KMS-11 (cell line): ENCODE measurements around the gene TMEM59.

ENCODE experiments used
- H2AFZ ChIP-seq: fragments of 200-600 bp; sonication (generic); 2 replicates; pipeline ENCODE4 v1.6.1; 2016; ENCODE audit warnings: antibody characterized with exemption, mixed run types, low read depth
- H3K27ac ChIP-seq: fragments of 200-600 bp; sonication (generic); 2 replicates; pipeline ENCODE4 v1.6.1; 2016; ENCODE audit warnings: mild to moderate bottlenecking, mixed run types
- H3K27me3 ChIP-seq: fragments of 200-600 bp; sonication (generic); 2 replicates; pipeline ENCODE4 v1.6.1; 2017; ENCODE audit warnings: mild to moderate bottlenecking, low read depth, mixed run types, moderate library complexity; ENCODE audit not compliant: insufficient read depth
- H3K36me3 ChIP-seq: fragments of 200-600 bp; sonication (generic); 2 replicates; pipeline ENCODE4 v1.6.1; 2017; ENCODE audit warnings: mild to moderate bottlenecking, mixed run types; ENCODE audit not compliant: insufficient read depth
- H3K4me1 ChIP-seq: fragments of 200-600 bp; sonication (generic); 2 replicates; pipeline ENCODE4 v1.6.1; 2016; ENCODE audit warnings: mild to moderate bottlenecking, low read depth, mixed run types; ENCODE audit not compliant: poor library complexity, severe bottlenecking
- H3K4me2 ChIP-seq: fragments of 200-600 bp; sonication (generic); 2 replicates; pipeline ENCODE4 v1.7.0; 2016; ENCODE audit warnings: mild to moderate bottlenecking, mixed run types
- H3K4me3 ChIP-seq: fragments of 200-600 bp; sonication (generic); IDR thresholded peaks from 2 replicates; pipeline ENCODE4 v1.6.1; 2017; ENCODE audit warnings: low read depth, low read length, mixed read lengths; ENCODE audit not compliant: insufficient read depth
- H3K79me2 ChIP-seq: fragments of 200-600 bp; sonication (generic); 2 replicates; pipeline ENCODE4 v1.6.1; 2016; ENCODE audit warnings: low read depth, mixed run types; ENCODE audit not compliant: insufficient read depth
- H3K9ac ChIP-seq: fragments of 200-600 bp; sonication (generic); 2 replicates; pipeline ENCODE4 v1.6.1; 2016; ENCODE audit warnings: mild to moderate bottlenecking, mixed run types
- H4K20me1 ChIP-seq: fragments of 200-600 bp; sonication (generic); 2 replicates; pipeline ENCODE4 v1.6.1; 2016; ENCODE audit warnings: mild to moderate bottlenecking, mixed run types; ENCODE audit not compliant: insufficient read depth
- CTCF ChIP-seq: fragments of 200-600 bp; sonication (generic); conservative IDR thresholded peaks from 2 replicates; pipeline ENCODE4 v1.6.1; 2017; ENCODE audit warnings: low read depth, mild to moderate bottlenecking, antibody characterized with exemption, low read length, moderate library complexity, mixed read lengths

TMEM59 gene

GRCh38 chr1:54018635-54019034, 34.4 kb downstream of the TMEM59 start:
- Histone ChIP-seq H3K27ac (no peak overlapping the region), H3K36me3 (no peaks in the 10 kb centered on the region), H3K9ac (no peak overlapping the region), H2AFZ (no peak overlapping the region), H3K27me3 (no peaks in the 10 kb centered on the region), H3K79me2 (no peaks in the 10 kb centered on the region), H4K20me1 (no peaks in the 10 kb centered on the region), H3K4me1 (no peaks in the 10 kb centered on the region), H3K4me2 (no peak overlapping the region), H3K4me3 (no peak overlapping the region)
- TF ChIP-seq CTCF = no peak

GRCh38 chr1:54017979-54018378, 35.0 kb downstream of the TMEM59 start, which contains the start of gene LDLRAD1:
LDLRAD1 (minus strand) TSS chr1:54018186; CDS start chr1:54018112, 74 bp downstream.
- Histone ChIP-seq H2AFZ (no peak within 1 kb of the TSS), H3K36me3 (no peaks in the 10 kb centered on the region), H3K27me3 (no peaks in the 10 kb centered on the region), H3K79me2 (no peaks in the 10 kb centered on the region), H3K9ac (no peak within 1 kb of the TSS), H3K27ac (no peak within 1 kb of the TSS), H3K4me3 (no peak within 1 kb of the TSS), H3K4me2 (no peak within 1 kb of the TSS), H3K4me1 (no peaks in the 10 kb centered on the region), H4K20me1 (no peaks in the 10 kb centered on the region)
- TF ChIP-seq CTCF = no peak

- Histone ChIP-seq H4K20me1 (no peaks in the 10 kb centered on the region), H3K79me2 (no peaks in the 10 kb centered on the region), H3K9ac (no peak overlapping the region), H2AFZ (no peak overlapping the region), H3K27me3 (peaks cover 9% of the 10 kb centered on the region; the same call in 1 of the 2 replicates), H3K4me1 (no peaks in the 10 kb centered on the region), H3K4me3 (no peak overlapping the region), H3K27ac (no peak overlapping the region), H3K36me3 (no peaks in the 10 kb centered on the region), H3K4me2 (no peak overlapping the region)
- TF ChIP-seq CTCF = no peak
These were observed 36.4 kb downstream of the TMEM59 start for GRCh38 chr1:54016343-54017282.

- H3K4me3 ChIP-seq = no peak overlapping the region
- no peak overlapping the region for H3K27ac ChIP-seq
- TF ChIP-seq CTCF = no peak
- H3K36me3 ChIP-seq = no peaks in the 10 kb centered on the region
- no peaks in the 10 kb centered on the region for H3K79me2 ChIP-seq
- H3K9ac ChIP-seq = no peak overlapping the region
- no peaks in the 10 kb centered on the region for H4K20me1 ChIP-seq
- H2AFZ ChIP-seq = no peak overlapping the region
- H3K4me1 ChIP-seq = no peaks in the 10 kb centered on the region
- peaks cover 11% of the 10 kb centered on the region; the same call in 1 of the 2 replicates for H3K27me3 ChIP-seq
- H3K4me2 ChIP-seq = no peak overlapping the region
These were observed 38.9 kb downstream of the TMEM59 start for GRCh38 chr1:54014009-54014629.
